GM12878 (cell line): ENCODE data around the gene OR2B6. TPM values are rescaled to one million over a fixed set of nuclear protein-coding genes. Genes with fewer than 3 reads are reported as not detected.

ENCODE experiments used
- ATAC-seq: fragments of 200-7000 bp; cut with Tn5 transposase; 3 replicates; pipeline ENCODE4 v1.9.1; 2020; ENCODE audit warnings: mild to moderate bottlenecking, moderate library complexity
- BruUV-seq: library from RNA; stranded (reverse); fragments of 400-500 nt; replicated peaks from 2 replicates; lab custom pipeline; 2021; lab: Mats Ljungman, UMichigan
- CTCF ChIA-PET: fragments of 300-600 bp; sonication (Branson Sonifier 250); formaldehyde crosslinking; extraction: SDS; loops from one replicate; lab custom pipeline; 2021; ENCODE audit warnings: inconsistent platforms; lab: Yijun Ruan, JAX
- POLR2A ChIA-PET: fragments of 350-600 bp; formaldehyde crosslinking; extraction: SDS; loops from one replicate; lab custom pipeline; 2021; ENCODE audit warnings: inconsistent platforms; lab: Charles Lee
- RAD21 ChIA-PET: fragments of 300-600 bp; sonication (Branson Sonifier 250); formaldehyde crosslinking; loops from one replicate; lab custom pipeline; 2023; ENCODE audit warnings: antibody characterized with exemption; ENCODE audit not compliant: unreplicated experiment; lab: Charles Lee
- SMC1A ChIA-PET: fragments of 300-600 bp; sonication (Branson Sonifier 250); formaldehyde crosslinking; loops from one replicate; lab custom pipeline; 2023; ENCODE audit not compliant: unreplicated experiment, uncharacterized antibody; lab: Charles Lee
- DNase-seq: peaks from one replicate; pipeline ENCODE4 v3.0.0-alpha.2; 2011; ENCODE audit warnings: low read depth, low spot score
- FAIRE-seq: peaks from 3 replicates; lab custom pipeline; 2011; peaks lifted over from hg19 to GRCh38; lab: Jason Lieb, UNC
- H2AFZ ChIP-seq: 2 replicates; pipeline ENCODE4 v1.6.0; 2011; ENCODE audit warnings: low read depth, low read length, control low read depth; ENCODE audit not compliant: control insufficient read depth
- H3K27ac ChIP-seq: 2 replicates; pipeline ENCODE4 v1.5.1; 2011; ENCODE audit warnings: control low read depth; ENCODE audit not compliant: control insufficient read depth, insufficient read depth
- H3K27me3 ChIP-seq, 2 experiments: replicated peaks in 1 of 2; 2 replicates each; pipeline versions ENCODE4 v1.6.0 to v1.6.1; 2011; ENCODE audit warnings: low read length in 1 of 2; ENCODE audit not compliant: control insufficient read depth in 2 of 2, insufficient read depth in 2 of 2
- H3K36me3 ChIP-seq, 2 experiments: 2 replicates each; pipeline ENCODE4 v1.5.1; 2011; ENCODE audit warnings: low read length in 1 of 2; ENCODE audit not compliant: control insufficient read depth in 2 of 2, insufficient read depth in 2 of 2
- H3K4me1 ChIP-seq: 2 replicates; pipeline ENCODE4 v1.6.1; 2011; ENCODE audit warnings: mild to moderate bottlenecking, low read length, moderate library complexity, mixed read lengths; ENCODE audit not compliant: control insufficient read depth, insufficient read depth
- H3K4me2 ChIP-seq: 2 replicates; pipeline ENCODE4 v1.6.0; 2011; ENCODE audit warnings: control low read depth; ENCODE audit not compliant: control insufficient read depth, insufficient read depth
- H3K4me3 ChIP-seq: fragments of 200-600 bp; sonication (generic); 2 replicates; pipeline ENCODE4 v1.5.1; 2016
- H3K79me2 ChIP-seq: 2 replicates; pipeline ENCODE4 v1.6.0; 2011; ENCODE audit warnings: low read length; ENCODE audit not compliant: control insufficient read depth, insufficient read depth
- H3K9ac ChIP-seq: 2 replicates; pipeline ENCODE4 v1.8.0; 2011; ENCODE audit warnings: low read length, control low read depth, mixed read lengths; ENCODE audit not compliant: control insufficient read depth, insufficient read depth
- H3K9me3 ChIP-seq: replicated peaks from 3 replicates; pipeline ENCODE4 v1.5.1; 2011; ENCODE audit warnings: mild to moderate bottlenecking, low read length; ENCODE audit not compliant: control insufficient read depth, insufficient read depth
- H4K20me1 ChIP-seq: 2 replicates; pipeline ENCODE4 v1.6.0; 2011; ENCODE audit not compliant: control insufficient read depth, insufficient read depth
- ATF7 ChIP-seq: fragments of 450-650 bp; IDR thresholded peaks from 2 replicates; pipeline ENCODE4 v1.6.1; 2016; ENCODE audit warnings: low read depth, mild to moderate bottlenecking
- BCL11A ChIP-seq: IDR thresholded peaks from 2 replicates; pipeline ENCODE4 v1.6.1; 2011; ENCODE audit warnings: low read depth, low read length
- BHLHE40 ChIP-seq, 2 experiments: fragments of 450-650 bp in 1 of 2; IDR thresholded peaks; 2 replicates each; pipeline ENCODE4 v1.6.1; 2011 to 2017; ENCODE audit warnings: low read depth in 2 of 2, borderline replicate concordance in 1 of 2, improper control_type of control experiment in 1 of 2, low read length in 1 of 2, mild to moderate bottlenecking in 1 of 2
- CBX5 ChIP-seq: sonication (generic); IDR thresholded peaks from 2 replicates; pipeline ENCODE4 v1.6.1; 2016; ENCODE audit warnings: low read depth, moderate library complexity, mild to moderate bottlenecking, inconsistent platforms
- DPF2 ChIP-seq: fragments of 450-650 bp; IDR thresholded peaks from 2 replicates; pipeline ENCODE4 v1.6.1; 2017; ENCODE audit warnings: mild to moderate bottlenecking
- ESRRA ChIP-seq: IDR thresholded peaks from 2 replicates; pipeline ENCODE4 v1.6.1; 2012; ENCODE audit warnings: mild to moderate bottlenecking, low read length, improper control_type of control experiment
- IKZF2 ChIP-seq, 2 experiments: fragments of 450-650 bp; IDR thresholded peaks; 2 replicates each; pipeline ENCODE4 v1.6.1; 2017; ENCODE audit warnings: mild to moderate bottlenecking in 2 of 2, moderate library complexity in 2 of 2
- JUNB ChIP-seq: IDR thresholded peaks from 2 replicates; pipeline ENCODE4 v1.6.1; 2016; ENCODE audit warnings: antibody characterized with exemption, mild to moderate bottlenecking
- MEF2B ChIP-seq: fragments of 450-650 bp; IDR thresholded peaks from 2 replicates; pipeline ENCODE4 v1.6.1; 2018; ENCODE audit warnings: mild to moderate bottlenecking, moderate library complexity; ENCODE audit not compliant: partially characterized antibody, poor library complexity, severe bottlenecking
- MTA2 ChIP-seq: fragments of 450-650 bp; IDR thresholded peaks from 2 replicates; pipeline ENCODE4 v1.6.1; 2016; ENCODE audit warnings: low read depth, mild to moderate bottlenecking, moderate library complexity
- TBL1XR1 ChIP-seq: IDR thresholded peaks from 2 replicates; pipeline ENCODE4 v1.6.1; 2012; ENCODE audit warnings: low read depth, low read length, improper control_type of control experiment
- ZBED1 ChIP-seq: IDR thresholded peaks from 2 replicates; pipeline ENCODE4 v1.6.1; 2016; ENCODE audit warnings: borderline replicate concordance
- ZNF217 ChIP-seq: fragments of 450-650 bp; IDR thresholded peaks from 2 replicates; pipeline ENCODE4 v1.6.1; 2017; ENCODE audit warnings: antibody characterized with exemption, mild to moderate bottlenecking
- WGBS: methylation state at CpG from one replicate; pipeline ENCODE4 v1.1.6; 2016; ENCODE audit warnings: low lambda C conversion rate; ENCODE audit not compliant: insufficient replicate concordance, insufficient coverage; ENCODE audit errors: missing lambda C conversion rate; 5-methylcytosine and 5-hydroxymethylcytosine counted together
- in situ Hi-C: fragments of 300-500 bp; cut with MboI; formaldehyde crosslinking; loops from 9 replicates; pipeline ENCODE4 v1.14.3; 2018; ENCODE audit warnings: mixed read lengths
- intact Hi-C: fragments of 100-400 bp; cut with micrococcal nuclease; formaldehyde crosslinking; loops from one replicate; pipeline ENCODE4 v1.14.2; 2022; ENCODE audit not compliant: unreplicated experiment
- polyA plus RNA-seq, 11 experiments: library from polyadenylated mRNA; depleted of rRNA in 4 of 11; unstranded in 6 of 11; stranded (reverse) in 5 of 11; fragments of >200 nt; fragmentation: Nextera tagmentation in 4 of 11; fragmentation: Illumina TruSeq in 1 of 11; extraction: Ambion mirVana in 4 of 11; extraction: Trizol in 1 of 11; gene quantifications; 1 replicate in 1 of 11; 2 replicates in 10 of 11; pipeline versions ENCODE4 v1.2.1 to v1.2.3, GENCODE V29; 2011 to 2016; ENCODE audit warnings: inconsistent platforms in 2 of 11, missing spikeins in 2 of 11, low read depth in 1 of 11
- total RNA-seq, 4 experiments: library from RNA; depleted of rRNA in 3 of 4; stranded (reverse); fragments of >200 nt in 3 of 4; fragmentation: Illumina TruSeq in 1 of 4; extraction: Trizol in 1 of 4; gene quantifications; 2 replicates each; pipeline versions ENCODE4 v1.2.1 to v1.2.3, GENCODE V29; 2013 to 2021
- TF ChIP-seq, protein P1 (sequence below): IDR thresholded peaks from 2 replicates; pipeline ENCODE4 v1.6.1; 2011; ENCODE audit warnings: borderline replicate concordance, low read depth, mild to moderate bottlenecking, moderate library complexity, low read length; ENCODE audit not compliant: insufficient read depth, poor library complexity, severe bottlenecking
- TF ChIP-seq, protein P2 (sequence below): fragments of 450-650 bp; IDR thresholded peaks from 2 replicates; pipeline ENCODE4 v1.6.1; 2017; ENCODE audit warnings: low read depth, mild to moderate bottlenecking, moderate library complexity

OR2B6 gene
- total and polyA plus RNA-seq, 10 of the 15 experiments (the other 5 are each of a cell fraction or from before 2014, with no cell fraction given) = 0.29 to 10.3 (median 1.4) TPM; not detected in 1

DNA sequence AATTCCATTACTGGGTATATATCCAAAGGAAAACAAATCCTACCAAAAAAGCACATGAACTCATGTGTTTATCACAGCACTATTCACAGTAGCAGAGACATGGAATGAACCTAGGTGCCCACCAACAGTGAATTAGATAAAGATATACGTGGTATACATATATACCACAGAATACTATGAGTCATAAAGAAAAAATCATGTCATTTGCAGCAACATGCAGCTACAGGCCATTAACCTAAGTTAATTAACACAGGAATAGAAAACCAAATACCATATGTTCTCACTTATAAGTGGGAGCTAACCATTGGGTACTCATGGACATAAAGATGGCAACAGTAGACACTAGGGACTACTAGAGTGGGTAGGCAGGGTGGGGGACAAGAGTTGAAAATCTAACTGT, 49.0 kb upstream of the OR2B6 start:
- CTCF ChIA-PET = interaction anchor here (1.1 kb wide), 1 partner anchor 16 kb away, joined by 3 read pairs; no protein-coding TSS in a partner anchor
- no peaks in the 10 kb centered on the region; the same call in 2 of the 3 replicates for H3K9me3 ChIP-seq
- TF ChIP-seq MEF2B (peak; percentile 67), ZBED1 (no peak), ATF7 (peak; percentile 75), CBX5 (no peak), ESRRA (no peak), IKZF2 (IDR thresholded peaks at IDR 0.05) (0 out of 4 replicates have a peak, but pooled peaks of 1 of the 2 experiments have one; percentile 36), MTA2 (peak; percentile 91), DPF2 (peak; percentile 60; the same call in 1 of the 2 replicates), JUNB (0 out of 2 replicates have a peak, but pooled peaks have one; percentile 16), ZNF217 (0 out of 2 replicates have a peak, but pooled peaks have one; percentile 61), BCL11A (0 out of 2 replicates have a peak, but pooled peaks have one; percentile 29), BHLHE40 (IDR thresholded peaks at IDR 0.05; ENCODE audit: borderline replicate concordance in 1 of 2, low read depth in 2 of 2, low read length in 1 of 2) (no peak), TBL1XR1 (no peak)
- TF ChIP-seq, protein P1, sequence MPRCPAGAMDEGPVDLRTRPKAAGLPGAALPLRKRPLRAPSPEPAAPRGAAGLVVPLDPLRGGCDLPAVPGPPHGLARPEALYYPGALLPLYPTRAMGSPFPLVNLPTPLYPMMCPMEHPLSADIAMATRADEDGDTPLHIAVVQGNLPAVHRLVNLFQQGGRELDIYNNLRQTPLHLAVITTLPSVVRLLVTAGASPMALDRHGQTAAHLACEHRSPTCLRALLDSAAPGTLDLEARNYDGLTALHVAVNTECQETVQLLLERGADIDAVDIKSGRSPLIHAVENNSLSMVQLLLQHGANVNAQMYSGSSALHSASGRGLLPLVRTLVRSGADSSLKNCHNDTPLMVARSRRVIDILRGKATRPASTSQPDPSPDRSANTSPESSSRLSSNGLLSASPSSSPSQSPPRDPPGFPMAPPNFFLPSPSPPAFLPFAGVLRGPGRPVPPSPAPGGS = no peak
- TF ChIP-seq, protein P2, sequence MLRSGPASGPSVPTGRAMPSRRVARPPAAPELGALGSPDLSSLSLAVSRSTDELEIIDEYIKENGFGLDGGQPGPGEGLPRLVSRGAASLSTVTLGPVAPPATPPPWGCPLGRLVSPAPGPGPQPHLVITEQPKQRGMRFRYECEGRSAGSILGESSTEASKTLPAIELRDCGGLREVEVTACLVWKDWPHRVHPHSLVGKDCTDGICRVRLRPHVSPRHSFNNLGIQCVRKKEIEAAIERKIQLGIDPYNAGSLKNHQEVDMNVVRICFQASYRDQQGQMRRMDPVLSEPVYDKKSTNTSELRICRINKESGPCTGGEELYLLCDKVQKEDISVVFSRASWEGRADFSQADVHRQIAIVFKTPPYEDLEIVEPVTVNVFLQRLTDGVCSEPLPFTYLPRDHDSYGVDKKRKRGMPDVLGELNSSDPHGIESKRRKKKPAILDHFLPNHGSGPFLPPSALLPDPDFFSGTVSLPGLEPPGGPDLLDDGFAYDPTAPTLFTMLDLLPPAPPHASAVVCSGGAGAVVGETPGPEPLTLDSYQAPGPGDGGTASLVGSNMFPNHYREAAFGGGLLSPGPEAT = 0 out of 2 replicates have a peak, but pooled peaks have one; percentile 8
- RAD21 ChIA-PET = interaction anchor here (1.0 kb wide), 1 partner anchor 11 kb away, joined by 3 read pairs; no protein-coding TSS in a partner anchor
- POLR2A ChIA-PET = interaction anchor here (0.7 kb wide), 1 partner anchor 231 kb away, joined by 4 read pairs; no protein-coding TSS in a partner anchor
- H3K4me3 ChIP-seq = no peak overlapping the region
- H3K79me2 ChIP-seq = no peaks in the 10 kb centered on the region
- no peak overlapping the region for H3K27ac ChIP-seq
- no peaks in the 10 kb centered on the region for H3K36me3 ChIP-seq
- intact Hi-C loops (loop anchor here (10.0 kb wide), 1 partner anchor 777 kb away; no protein-coding TSS in a partner anchor), in situ Hi-C loops (no loop called here)
- no peak overlapping the region for H3K9ac ChIP-seq
- no peak for FAIRE-seq
- no TSS peak for BruUV-seq
- no peaks in the 10 kb centered on the region for H3K27me3 ChIP-seq
- no peaks in the 10 kb centered on the region for H3K4me1 ChIP-seq
- H4K20me1 ChIP-seq = no peaks in the 10 kb centered on the region
- DNase-seq = no peak
- H2AFZ ChIP-seq = no peak overlapping the region; the same call in 1 of the 2 replicates
- H3K4me2 ChIP-seq = no peak overlapping the region
- peak; percentile 74 for ATAC-seq
- SMC1A ChIA-PET = no interaction called here
- 7% methylated on average over 1 of the region's 1 CpG for WGBS
